ENCODE results near the gene ZNF384.

ZNF384 gene

DNA sequence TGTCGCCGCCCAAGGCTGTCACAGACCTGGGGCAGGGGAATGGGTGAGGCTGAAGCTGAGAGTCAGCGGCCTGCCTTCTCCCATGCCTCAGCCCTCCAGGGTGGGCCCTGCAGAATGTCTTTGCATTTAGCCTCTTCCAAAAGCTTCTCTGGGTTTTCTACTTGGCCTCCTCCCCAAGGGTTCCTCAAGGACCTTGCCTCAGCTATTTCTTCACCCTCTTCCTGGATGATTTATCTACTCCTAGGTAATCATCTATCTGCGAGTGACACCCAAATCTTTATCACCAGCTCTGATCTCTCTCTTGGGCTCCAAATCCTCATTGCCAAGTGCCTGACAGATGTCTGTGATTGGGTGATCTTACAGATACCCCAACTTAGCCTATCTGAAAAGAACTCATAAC, 48.7 kb downstream of the ZNF384 start:
- intact Hi-C loops (cut with DNase I; ENCODE audit: low total_unique reads), result no loop called here
- Histone ChIP-seq H3K4me3 (no peak overlapping the region), H3K36me3 (no peaks in the 10 kb centered on the region), H3K27me3 (peaks cover 0 to 13% of the 10 kb centered on the region in 2 donors), H3K9me3 (no peaks in the 10 kb centered on the region), H3K4me1 (no peaks in the 10 kb centered on the region), H3K27ac (no peak overlapping the region)
- DNase-seq, result no peak
- TF ChIP-seq, protein P1, sequence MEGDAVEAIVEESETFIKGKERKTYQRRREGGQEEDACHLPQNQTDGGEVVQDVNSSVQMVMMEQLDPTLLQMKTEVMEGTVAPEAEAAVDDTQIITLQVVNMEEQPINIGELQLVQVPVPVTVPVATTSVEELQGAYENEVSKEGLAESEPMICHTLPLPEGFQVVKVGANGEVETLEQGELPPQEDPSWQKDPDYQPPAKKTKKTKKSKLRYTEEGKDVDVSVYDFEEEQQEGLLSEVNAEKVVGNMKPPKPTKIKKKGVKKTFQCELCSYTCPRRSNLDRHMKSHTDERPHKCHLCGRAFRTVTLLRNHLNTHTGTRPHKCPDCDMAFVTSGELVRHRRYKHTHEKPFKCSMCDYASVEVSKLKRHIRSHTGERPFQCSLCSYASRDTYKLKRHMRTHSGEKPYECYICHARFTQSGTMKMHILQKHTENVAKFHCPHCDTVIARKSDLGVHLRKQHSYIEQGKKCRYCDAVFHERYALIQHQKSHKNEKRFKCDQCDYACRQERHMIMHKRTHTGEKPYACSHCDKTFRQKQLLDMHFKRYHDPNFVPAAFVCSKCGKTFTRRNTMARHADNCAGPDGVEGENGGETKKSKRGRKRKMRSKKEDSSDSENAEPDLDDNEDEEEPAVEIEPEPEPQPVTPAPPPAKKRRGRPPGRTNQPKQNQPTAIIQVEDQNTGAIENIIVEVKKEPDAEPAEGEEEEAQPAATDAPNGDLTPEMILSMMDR (IDR thresholded peaks at IDR 0.05), result no peak

DNA sequence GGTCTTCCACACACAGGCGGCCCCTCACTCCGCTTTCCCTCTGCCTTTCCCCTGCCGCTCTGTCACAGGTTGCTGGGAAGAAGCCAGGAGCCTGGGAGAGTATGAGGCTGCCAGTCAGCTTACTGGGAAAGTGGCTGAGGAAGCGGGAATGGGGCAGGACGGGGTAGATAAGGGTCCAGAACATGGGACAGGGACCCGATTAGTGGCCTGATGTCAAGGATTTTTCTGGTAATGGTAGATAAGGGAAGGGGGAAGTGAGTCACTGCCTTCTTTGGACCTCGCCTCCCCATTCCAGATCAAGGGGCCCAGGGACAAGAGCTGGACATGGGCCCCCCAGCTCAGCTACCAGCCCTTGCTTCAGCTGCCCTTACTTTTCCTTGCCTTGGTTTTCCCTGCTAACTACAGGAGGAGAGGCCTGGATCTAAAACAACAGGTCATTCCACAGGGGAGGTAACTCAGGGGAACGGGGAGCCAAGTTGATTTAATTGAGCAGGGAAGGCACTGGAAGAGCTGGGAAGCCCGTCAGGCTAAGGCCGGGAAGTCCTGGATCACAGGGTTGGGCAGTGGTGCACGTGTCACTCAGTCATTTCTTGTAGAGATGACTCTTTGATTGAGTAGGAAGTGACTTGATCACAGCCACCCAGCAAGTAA, 49.9 kb downstream of the ZNF384 start:
- DNase-seq, result no peak
- intact Hi-C loops (cut with DNase I; ENCODE audit: low total_unique reads), result no loop called here
- Histone ChIP-seq H3K4me3 (no peak overlapping the region), H3K27ac (no peak overlapping the region), H3K9me3 (no peaks in the 10 kb centered on the region), H3K36me3 (no peaks in the 10 kb centered on the region), H3K4me1 (no peaks in the 10 kb centered on the region), H3K27me3 (peaks cover 0 to 13% of the 10 kb centered on the region in 2 donors)
- TF ChIP-seq, protein P1 (IDR thresholded peaks at IDR 0.05), result no peak

DNA sequence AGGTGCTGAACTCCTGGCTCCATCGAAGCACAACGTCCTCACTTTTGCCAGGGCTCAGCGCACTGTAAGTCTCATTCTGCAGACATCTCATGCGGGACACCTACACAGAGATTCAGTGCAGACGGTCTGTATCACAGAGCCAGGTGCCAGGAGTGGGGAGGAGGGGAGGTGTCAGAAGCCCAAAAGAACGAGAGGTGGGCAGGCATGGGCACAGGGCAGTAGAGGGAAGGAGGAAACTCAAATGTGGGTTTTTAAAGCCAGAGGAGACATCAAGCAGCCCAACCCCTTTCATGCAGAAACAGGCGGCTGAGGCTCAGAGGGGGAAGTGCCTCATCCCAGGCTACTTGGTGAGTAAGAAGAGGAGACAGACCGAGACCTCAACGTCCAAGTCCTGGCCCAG, 50.9 kb downstream of the ZNF384 start:
- intact Hi-C loops (cut with DNase I; ENCODE audit: low total_unique reads), result no loop called here
- Histone ChIP-seq H3K9me3 (no peaks in the 10 kb centered on the region), H3K27me3 (peaks cover 0 to 13% of the 10 kb centered on the region in 2 donors), H3K4me1 (no peaks in the 10 kb centered on the region), H3K4me3 (no peak overlapping the region), H3K27ac (no peak overlapping the region), H3K36me3 (no peaks in the 10 kb centered on the region)
- no peak for DNase-seq
- TF ChIP-seq, protein P1 (IDR thresholded peaks at IDR 0.05), result no peak

DNA sequence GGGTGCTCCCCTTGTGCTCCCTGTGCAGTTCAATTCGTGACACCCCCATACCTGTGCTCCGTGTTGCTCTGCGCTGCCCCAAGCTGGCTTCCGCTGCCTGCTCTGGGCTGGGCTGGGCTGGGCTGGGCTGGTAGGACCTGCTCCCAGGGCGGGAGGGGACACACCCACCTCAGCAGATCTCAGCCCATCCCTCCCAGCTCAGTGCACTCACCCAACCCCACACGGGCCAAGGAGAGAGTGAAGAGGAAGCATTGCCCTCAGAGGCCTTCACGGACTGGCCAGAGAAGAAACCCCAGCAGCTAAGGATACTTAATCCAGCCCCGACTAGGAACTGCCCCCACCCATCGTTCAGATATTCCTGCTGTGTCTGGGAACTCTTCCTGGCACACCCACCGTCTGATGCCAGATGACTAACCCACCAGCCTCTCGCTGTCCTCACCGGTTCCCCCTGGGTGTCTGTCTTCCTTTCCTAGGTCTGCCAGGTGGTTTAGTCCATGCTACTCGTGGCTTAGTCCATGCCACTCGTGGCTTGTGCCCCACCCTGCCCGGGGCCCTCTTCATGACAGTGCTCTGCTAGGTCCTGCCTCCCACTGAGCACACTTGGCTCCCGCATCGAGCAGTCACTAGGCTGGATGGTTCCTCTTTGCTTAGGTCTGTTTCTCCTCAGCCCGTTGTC, 53.2 kb downstream of the ZNF384 start, which contains the start of gene LPAR5:
TSS of gene LPAR5 (minus strand) at position 104 of the 676 bp plus-strand sequence. CDS start 14,711 bp downstream, outside the sequence.
- Histone ChIP-seq H3K27ac (no peak within 1 kb of the TSS), H3K27me3 (peaks cover 0 to 20% of the 10 kb centered on the region in 2 donors), H3K4me1 (peaks cover 0 to 3% (median 0%) of the 10 kb centered on the region in 4 donors), H3K9me3 (no peaks in the 10 kb centered on the region), H3K36me3 (no peaks in the 10 kb centered on the region), H3K4me3 (peak within 1 kb of the TSS in 1 of 2 donors; percentile 10)
- DNase-seq, result peak in 1 of 2 donors; percentile 54
- intact Hi-C loops (cut with DNase I; ENCODE audit: low total_unique reads), result no loop called here
- TF ChIP-seq, protein P1 (IDR thresholded peaks at IDR 0.05), result no peak

DNA sequence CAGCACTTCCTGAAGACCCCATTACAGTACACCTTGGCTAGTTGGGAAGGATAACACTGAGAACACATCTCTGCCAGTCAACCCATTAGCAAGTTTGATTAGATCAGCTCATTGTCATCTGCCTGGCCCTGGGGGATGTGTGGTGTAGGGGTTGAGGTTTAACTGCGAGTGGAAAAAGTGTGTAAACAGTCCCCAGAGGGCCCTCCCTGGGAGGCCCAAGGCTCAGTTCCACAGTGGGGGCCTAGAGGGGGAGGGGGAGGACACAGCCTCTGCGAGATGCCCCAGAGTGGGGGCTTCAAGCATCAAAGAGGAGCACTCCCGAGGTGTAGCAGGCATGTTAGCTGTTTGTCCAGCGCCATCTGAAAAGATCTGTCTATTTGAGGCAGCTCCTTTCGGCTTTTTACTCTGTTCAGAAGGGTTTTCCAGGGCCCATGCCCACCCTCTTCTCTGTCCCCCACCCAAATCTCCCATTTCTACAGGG, 53.8 kb downstream of the ZNF384 start:
- Histone ChIP-seq H3K4me3 (peak overlapping the region in 1 of 2 donors; percentile 10), H3K27me3 (peaks cover 0 to 26% of the 10 kb centered on the region in 2 donors), H3K27ac (no peak overlapping the region), H3K4me1 (peaks cover 0 to 3% (median 0%) of the 10 kb centered on the region in 4 donors), H3K36me3 (no peaks in the 10 kb centered on the region), H3K9me3 (no peaks in the 10 kb centered on the region)
- intact Hi-C loops (cut with DNase I; ENCODE audit: low total_unique reads), result no loop called here
- TF ChIP-seq, protein P1 (IDR thresholded peaks at IDR 0.05), result no peak
- DNase-seq, result no peak

Measured in tibial artery (tissue), 4 donors.